Activated T-cell treated with anti-CD3 and anti-CD28 coated beads for 24 hours (primary cell): ENCODE results near the gene MEF2D.
A peak's percentile ranks its signal among the peaks of the same experiment; 100 is the strongest.

Experiments used
- DNase-seq: peaks from one replicate; pipeline ENCODE4 v3.0.0-alpha.2; 2020; ENCODE audit warnings: low read depth

Gene MEF2D

DNA sequence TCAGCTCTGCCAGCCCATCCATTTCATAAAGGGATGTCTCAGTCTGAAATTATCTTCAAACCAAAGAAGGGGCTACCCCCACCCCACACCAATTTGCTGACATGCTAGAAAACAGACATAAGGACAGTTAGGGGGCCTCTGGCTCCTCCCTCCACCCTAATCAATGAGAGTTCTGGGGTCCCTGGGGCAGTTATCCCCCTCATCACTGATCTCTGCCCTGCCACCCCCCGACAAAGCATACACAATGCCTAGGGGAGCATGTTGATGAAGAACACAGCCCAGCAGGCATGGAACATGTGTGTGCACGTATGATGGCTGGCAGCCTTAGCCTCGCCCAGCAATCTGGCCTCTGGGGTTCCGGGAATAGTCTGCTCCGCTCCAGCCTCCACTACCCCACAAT, 72.6 kb downstream of the MEF2D start:
- DNase-seq: no peak

DNA sequence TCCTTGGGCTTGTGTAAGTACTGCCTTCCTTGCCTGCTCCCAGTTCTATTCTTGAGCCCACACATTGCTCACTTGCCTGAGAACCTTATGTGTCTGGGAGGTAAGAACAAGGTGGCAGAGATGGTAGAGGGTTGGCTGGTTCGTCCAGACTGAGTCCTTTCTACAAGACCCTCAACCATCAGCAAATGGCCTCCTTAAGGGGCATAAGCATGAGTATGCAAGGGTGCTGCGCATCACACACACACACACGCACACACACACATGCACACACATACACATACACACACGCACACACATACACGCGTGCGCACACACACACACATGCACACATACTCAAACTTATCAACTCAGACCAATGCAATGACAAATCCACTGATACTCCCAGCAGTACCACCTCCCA, 74.6 kb downstream of the MEF2D start:
- no peak for DNase-seq

DNA sequence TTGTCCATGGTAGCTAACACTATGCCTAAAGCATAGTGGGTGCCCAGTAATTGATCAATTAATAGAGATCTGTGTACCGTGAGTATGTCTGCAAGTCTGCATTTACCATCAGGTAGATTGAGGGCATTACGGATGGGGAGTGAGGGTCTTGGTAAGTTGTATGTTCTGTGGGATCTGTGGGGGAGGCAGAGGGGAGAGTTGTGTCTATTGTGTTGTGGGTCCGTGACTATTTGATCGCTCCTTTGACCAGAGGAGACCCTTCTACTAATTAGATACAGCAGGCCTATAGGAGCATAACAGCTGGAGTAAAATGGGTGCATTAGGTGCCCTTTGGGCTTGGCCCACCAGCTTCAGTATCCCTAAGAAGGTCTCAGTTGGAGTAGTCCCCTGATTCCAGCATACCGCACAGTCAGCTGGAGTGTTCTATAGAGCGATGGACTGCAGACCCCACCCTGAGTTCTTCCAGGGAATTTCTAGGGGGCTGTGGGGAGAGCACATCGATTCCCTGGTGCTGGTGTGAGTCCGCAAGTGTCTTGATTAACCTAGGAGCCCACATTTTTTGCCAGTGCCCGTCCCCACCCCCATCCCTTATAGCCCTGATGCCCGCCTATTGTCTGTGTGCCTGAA, 75.7 kb downstream of the MEF2D start:
- no peak for DNase-seq

DNA sequence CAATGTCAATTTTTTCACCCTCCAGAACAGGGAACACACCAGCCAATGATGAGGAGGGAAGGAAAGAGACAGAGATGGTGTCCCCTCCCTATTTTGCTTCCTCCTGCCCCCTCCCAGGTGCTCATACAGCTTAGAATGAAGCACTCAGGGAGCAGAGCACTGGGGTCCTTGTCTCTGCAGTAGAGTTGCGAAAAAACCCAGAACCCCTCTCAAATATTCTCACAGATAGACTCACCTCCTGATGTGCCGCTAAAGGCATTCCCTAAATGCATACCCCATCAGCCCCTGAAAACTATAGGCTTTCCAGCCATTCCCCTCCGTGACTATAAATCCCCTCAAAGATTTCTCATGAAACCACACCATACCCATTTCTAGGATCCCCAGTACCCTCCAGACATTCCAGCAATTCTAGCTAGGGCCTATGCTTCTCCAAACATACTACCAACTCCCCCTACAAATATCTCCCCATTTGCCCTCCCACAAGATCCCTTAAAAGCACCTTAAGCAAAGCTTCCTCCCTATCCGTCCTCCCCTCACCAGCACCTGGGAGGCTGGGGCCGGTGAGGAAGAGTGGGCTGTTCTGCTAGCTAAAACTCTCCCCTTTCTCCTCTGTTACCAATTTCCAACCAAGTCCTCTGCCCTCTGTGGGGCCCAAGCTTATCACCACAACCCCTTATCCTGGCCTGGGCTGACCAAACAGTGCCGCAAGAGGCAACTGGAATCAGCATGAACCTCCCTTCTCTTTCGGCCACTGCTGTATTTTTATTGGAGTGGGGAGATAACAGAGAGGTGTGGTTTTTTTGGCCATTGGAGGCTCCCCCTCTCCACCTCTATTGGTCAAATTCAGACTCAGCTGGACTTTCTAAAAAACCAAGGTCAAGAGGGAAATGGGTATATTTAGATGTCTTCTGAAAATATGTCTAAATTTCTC, 76.9 kb downstream of the MEF2D start:
- no peak for DNase-seq

DNA sequence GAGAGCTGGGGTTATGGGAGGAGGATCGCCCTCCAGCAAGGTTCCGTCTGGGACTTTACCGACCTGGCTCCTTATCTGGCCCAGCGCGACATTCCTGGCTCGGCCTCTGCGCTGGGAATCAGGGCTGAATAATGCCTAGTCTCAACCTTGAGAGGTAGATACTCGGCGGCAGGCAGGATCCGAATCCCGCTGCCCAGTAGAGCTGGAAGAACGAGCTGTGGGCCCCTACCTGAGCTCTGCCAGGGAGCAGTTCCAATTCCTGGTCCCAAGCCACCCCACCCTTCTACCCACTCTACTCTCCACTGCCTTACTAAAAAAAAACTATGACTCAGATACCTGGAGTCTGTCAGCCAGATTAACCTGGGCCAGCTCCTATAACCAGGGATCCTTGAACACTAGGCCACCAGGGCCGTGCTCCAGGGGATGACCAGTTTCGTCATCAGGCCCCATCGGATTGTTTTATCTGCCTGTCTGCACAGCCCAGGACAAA, 77.9 kb downstream of the MEF2D start:
- DNase-seq: no peak

DNA sequence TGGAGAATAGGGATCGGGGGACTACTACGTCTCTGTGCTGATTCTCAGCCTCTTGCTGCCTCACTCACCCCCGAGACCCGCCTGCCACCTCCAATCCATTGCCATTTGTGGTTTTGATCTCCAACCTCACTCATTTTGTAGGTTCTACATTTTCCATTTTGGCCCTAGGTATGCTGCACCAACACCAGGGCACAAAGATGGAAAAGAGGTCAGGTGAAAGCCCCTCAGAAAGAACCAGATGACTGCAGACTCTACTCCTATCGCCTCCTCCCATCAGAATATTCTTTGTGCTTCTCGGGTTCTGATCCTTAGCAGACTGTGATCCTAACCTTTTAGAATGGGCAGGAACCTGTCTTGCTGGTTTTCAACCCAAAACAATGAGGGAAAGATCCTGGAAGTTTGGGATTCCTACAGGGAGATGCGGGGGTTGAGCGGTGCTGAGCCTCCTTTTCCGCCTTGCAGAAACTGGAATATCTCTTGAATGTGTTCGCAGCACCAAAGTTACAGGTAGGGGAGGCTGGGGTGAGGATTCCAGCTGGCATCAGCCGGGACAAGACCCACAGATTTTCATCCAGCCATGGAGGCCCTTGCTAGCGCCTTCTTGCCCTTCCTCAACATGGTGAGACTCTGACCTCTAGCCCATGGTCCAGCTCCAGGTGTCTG, 78.5 kb downstream of the MEF2D start:
- no peak for DNase-seq

DNA sequence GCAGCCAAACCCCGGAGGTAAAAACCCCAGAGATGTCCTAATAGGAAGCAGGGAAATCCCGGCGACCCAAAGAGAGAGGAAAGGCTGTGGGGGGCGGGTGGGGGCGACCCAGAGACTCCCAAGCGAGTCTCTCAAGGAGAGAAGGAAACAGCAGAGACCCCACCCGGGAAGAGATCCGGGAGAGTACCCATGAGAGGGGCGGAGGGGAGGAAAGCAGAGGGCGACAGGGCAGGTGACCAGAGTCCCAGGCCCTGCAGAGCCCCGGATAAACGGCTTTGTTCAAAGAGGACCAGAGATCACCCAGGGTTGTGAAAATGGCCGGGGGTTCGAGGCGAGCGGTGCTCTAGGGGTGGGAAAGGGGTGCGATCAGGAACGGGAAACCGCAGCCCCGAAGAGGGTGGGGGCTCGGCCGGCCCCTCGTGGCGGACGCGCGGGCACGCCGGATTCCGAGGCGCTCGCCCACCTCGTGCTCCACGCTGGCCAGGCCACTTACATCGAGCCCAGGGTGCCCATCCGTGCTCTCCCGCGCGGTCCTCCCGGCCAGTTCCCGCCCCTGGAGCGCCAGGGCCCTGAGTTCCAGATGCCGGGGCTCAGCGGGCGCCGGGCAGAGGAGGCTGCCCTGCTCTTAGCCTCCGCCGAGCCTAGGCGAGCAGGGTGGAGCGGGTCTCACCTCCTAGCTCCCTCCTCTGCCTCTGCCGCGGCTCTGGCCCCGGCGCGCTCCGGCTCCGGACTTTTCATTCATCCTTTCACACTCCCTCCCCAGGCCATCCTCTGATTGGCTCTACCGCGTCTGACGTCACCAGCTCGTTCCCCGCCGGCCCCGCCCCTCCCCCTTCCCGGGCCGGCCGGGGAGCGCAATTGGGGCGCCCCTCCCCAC, 79.3 kb downstream of the MEF2D start:
- peak; percentile 55 for DNase-seq

DNA sequence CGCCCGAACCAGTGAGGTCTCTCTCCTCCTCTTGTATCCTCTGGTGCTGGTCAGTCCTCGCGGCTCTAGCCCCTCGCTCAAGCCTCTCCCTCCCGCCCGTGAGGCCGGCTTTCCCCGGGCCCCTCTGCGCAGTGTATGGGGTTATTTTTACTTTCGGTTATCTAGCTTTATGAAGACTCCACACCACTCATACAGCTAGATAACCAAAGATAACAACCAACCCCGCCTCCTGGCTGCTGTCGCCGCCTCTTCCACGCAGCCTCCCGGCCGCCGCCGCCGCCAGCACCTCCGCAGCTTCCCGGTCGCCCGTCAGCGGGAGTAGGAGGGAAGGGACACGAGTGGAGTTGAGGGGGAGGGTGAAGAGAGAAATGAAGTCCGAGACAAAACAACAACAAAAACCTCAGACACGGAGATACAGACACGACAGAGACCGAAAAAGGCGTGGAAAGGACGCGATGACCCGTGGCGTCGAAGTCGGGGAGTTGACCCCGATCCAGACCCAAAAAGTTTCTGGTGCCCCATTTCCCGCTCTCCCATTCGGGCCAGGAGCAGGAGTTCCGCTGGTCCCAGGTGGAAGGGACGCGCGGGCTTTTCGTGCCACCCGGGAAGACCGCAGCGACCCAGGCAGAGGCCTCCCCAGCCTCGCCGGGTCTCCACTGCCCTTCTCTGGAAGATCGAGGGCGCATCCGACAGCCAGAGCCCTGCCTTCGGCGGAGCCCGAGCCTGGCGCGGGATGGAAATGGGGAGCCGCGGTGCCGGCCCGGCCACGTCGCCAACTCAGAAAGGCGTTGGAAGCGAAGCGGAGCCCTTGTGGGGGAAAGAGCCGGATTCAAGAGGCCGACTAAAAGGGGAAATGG, 80.1 kb downstream of the MEF2D start:
- DNase-seq: peak; percentile 17

DNA sequence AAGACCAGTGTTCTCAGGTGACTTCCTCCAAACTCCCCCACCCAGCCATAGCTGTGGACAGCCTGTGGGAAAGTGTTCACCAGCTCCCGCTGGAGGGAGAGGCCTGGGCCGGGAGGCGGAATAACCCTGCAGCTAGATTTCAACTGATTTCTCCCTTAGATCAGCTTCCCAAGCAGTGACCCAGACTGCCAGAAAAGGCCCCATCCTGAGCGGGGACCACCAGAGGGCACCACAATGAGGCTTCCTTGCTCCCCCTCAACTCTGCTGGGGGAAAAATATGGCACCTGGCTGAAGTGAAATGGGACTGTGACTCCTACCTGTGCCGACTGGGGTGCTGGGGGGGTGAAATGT, 80.7 kb downstream of the MEF2D start:
- DNase-seq: no peak

DNA sequence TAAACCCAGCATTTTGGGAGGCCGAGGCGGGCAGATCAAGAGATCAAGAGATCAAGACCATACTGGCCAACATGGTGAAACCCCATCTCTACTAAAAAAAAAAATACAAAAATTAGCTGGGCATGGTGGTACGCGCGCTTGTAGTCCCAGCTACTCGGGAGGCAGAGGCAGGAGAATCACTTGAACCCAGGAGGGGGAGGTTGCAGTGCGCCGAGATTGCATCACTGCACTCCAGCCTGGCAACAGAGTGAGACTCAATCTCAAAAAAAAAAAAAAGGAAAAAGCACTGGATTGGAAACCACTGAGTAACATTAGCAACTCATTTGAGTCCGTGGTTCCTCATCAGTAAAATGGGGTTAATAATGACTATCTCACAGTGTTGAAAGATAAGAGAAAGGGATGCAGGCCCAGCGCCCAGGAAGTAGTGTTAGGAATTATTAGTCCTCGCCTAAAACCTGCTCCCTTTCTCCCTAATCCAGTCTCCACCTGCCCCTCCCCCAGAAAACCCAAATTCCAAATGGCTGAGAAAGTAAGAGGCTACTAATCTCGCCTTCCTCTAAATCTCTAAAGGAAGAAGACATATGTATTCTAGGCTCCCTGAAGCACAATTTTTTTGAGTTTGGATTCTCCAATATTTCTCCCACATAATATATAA, 82.0 kb downstream of the MEF2D start:
- no peak for DNase-seq

DNA sequence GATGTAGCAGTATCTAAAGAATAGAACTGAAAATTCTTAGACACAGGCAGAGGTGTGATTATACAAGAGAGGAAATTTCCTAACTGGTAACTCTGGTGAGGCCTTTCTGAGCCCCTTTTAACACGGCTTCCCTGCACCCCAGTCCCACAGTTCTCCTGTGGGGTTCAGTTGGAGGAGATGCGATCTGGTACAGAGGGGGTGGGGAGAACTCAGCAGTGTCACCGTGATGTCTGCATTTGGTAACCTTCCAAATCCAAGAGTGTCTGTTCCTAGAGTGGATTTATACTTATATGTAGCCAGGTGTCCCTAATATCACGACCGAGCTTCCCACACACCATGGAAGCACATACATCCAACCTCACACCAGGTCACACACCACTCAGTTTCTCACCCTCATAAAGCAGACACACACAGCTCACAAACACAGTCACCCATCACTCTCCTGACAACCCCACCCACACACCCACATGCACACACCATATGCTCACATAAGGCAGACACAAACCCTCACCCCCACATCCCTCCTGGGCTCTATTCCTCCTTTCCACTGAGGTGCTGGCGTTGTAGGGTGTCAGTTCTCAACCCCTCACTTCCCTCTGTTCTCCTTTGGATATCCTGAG, 83.1 kb downstream of the MEF2D start:
- no peak for DNase-seq

DNA sequence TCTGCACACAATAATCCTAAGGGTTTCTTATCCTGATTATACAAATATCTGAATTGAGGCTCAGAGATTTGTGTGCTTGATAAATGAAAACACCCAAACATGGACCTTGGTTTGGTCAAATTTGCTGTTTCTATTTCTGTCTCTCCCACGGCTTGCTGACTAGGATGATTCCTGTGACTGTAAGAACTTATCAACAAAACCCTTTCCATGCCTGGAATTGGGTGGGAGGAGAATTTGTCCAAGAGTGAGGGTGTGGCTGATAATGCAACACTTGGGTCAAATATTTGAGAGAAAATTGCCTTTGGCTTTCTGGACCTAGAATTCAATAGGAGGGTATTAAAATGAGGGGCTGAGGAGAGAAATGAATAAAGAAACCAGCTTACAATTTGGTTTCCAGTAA, 83.6 kb downstream of the MEF2D start:
- DNase-seq: no peak

DNA sequence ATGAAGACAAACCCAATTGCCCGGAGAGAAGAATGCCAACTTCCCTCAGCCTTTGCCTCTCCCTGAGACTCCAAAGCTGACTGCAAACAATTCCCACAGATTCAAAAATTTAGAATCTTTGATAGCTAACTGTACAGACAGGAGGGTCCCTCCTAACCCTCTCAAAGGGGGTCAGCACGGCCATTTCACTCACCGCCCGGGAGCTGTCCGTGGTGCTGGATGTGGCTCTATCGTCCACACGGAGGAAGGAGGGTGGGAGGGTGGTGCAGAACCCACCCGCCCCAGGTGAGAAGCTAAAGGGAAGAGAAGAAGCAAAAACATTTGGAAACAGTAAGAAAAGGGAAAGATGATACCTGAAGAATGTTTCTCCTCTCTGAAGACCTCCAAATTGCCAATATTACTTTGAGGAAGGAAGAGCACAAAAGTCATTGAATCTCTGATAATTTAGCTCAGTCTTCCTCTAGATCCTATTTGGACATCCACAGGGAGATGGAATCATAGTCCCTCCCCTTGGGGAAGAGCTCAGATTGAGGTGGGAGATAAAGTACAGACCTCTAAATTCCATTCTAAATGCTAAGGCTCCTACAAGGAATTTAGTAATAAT, 86.0 kb downstream of the MEF2D start:
- DNase-seq: no peak
